Osteoblast (primary cell): ENCODE measurements around the gene RCAN1. TPM values are rescaled to one million over a fixed set of nuclear protein-coding genes. Genes with fewer than 3 reads are reported as not detected.
A peak's percentile ranks its signal among the peaks of the same experiment; 100 is the strongest.

ENCODE experiments used
- DNase-seq: peaks from one replicate; pipeline ENCODE4 v3.0.0; 2011; ENCODE audit warnings: low spot score, mixed read lengths; ENCODE audit not compliant: insufficient read length; ENCODE audit errors: missing footprints
- H2AFZ ChIP-seq: 2 replicates; pipeline ENCODE4 v1.6.0; 2011; ENCODE audit warnings: mild to moderate bottlenecking, low read length
- H3K27ac ChIP-seq: 2 replicates; pipeline ENCODE4 v1.5.1; 2011; ENCODE audit warnings: mild to moderate bottlenecking, low read depth, low read length, moderate library complexity
- H3K27me3 ChIP-seq: 2 replicates; pipeline ENCODE4 v1.6.0; 2012; ENCODE audit warnings: mild to moderate bottlenecking, control low read depth, inconsistent platforms, low read length, moderate library complexity; ENCODE audit not compliant: insufficient read depth
- H3K36me3 ChIP-seq: 2 replicates; pipeline ENCODE4 v1.5.1; 2011; ENCODE audit warnings: mild to moderate bottlenecking, low read length, control low read depth, moderate library complexity; ENCODE audit not compliant: insufficient read depth
- H3K4me1 ChIP-seq: 2 replicates; pipeline ENCODE4 v1.5.1; 2011; ENCODE audit warnings: mild to moderate bottlenecking, low read length, control low read depth, moderate library complexity; ENCODE audit not compliant: insufficient read depth
- H3K4me2 ChIP-seq: 2 replicates; pipeline ENCODE4 v1.6.0; 2011; ENCODE audit warnings: mild to moderate bottlenecking, low read length; ENCODE audit not compliant: insufficient read depth
- H3K4me3 ChIP-seq: fragments of 200-600 bp; sonication (generic); 3 replicates; pipeline ENCODE4 v1.5.1; 2012; ENCODE audit warnings: mild to moderate bottlenecking, low read length, inconsistent platforms; ENCODE audit not compliant: insufficient read depth
- H3K79me2 ChIP-seq: 2 replicates; pipeline ENCODE4 v1.6.0; 2012; ENCODE audit warnings: mild to moderate bottlenecking, low read length, control low read depth, inconsistent platforms; ENCODE audit not compliant: insufficient read depth
- H3K9me3 ChIP-seq: 2 replicates; pipeline ENCODE4 v1.5.1; 2011; ENCODE audit warnings: low read depth, low read length, control low read depth
- H4K20me1 ChIP-seq: 2 replicates; pipeline ENCODE4 v1.6.0; 2012; ENCODE audit warnings: mild to moderate bottlenecking, low read length, control low read depth; ENCODE audit not compliant: insufficient read depth
- total RNA-seq: library from RNA; depleted of rRNA; stranded (reverse); fragments of >200 nt; gene quantifications from 2 replicates; pipeline ENCODE4 v1.2.3, GENCODE V29; 2012
- TF ChIP-seq, protein P1 (sequence below): IDR thresholded peaks from 2 replicates; pipeline ENCODE4 v1.5.1; 2011; ENCODE audit warnings: mild to moderate bottlenecking, low read depth, low read length, moderate library complexity; ENCODE audit errors: extremely low read depth

The RCAN1 gene
- total RNA-seq, 1 donor, result 103 TPM

DNA sequence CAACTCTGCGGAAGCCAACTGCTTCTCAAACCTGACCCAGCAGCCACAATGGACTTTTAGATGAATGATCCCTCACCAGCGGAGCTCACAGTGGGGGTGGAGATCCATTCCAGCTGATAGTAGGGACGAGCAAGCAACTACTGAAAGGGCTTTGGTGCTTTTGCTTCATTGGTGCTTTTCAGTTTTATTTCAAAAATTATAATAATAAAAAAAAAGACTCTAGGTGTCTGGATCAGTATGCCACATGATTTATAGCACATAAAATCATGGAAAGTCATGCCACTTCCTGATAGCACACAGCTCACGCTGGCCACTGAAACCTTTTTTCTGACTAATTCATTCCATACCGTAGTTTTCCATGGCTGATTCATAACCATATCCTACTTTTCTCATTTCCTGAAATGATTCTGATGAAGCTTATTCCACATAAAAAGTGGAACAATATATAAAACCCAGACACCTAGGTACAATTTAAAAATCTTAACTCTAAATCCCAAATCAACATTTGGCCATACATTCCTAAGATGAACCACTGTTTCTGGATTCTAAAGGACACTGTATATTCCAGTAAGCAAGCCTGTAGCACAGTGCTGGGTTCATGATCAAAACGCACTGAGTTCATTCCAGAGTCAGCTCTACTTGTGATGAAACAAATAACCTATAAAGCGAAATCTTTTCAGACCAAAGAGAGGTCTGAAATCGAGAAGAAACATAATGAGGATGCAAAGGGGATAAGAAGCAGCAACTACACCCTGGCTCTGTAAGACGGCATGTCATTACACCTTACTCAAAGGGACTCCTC is 61.6 kb downstream of the RCAN1 start:
- TF ChIP-seq, protein P1, sequence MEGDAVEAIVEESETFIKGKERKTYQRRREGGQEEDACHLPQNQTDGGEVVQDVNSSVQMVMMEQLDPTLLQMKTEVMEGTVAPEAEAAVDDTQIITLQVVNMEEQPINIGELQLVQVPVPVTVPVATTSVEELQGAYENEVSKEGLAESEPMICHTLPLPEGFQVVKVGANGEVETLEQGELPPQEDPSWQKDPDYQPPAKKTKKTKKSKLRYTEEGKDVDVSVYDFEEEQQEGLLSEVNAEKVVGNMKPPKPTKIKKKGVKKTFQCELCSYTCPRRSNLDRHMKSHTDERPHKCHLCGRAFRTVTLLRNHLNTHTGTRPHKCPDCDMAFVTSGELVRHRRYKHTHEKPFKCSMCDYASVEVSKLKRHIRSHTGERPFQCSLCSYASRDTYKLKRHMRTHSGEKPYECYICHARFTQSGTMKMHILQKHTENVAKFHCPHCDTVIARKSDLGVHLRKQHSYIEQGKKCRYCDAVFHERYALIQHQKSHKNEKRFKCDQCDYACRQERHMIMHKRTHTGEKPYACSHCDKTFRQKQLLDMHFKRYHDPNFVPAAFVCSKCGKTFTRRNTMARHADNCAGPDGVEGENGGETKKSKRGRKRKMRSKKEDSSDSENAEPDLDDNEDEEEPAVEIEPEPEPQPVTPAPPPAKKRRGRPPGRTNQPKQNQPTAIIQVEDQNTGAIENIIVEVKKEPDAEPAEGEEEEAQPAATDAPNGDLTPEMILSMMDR, result no peak
- Histone ChIP-seq H2AFZ (peak overlapping the region; percentile 42), H3K4me1 (peaks cover 34% of the 10 kb centered on the region), H4K20me1 (no peaks in the 10 kb centered on the region), H3K27me3 (no peaks in the 10 kb centered on the region), H3K4me2 (peak overlapping the region; percentile 82), H3K9me3 (no peaks in the 10 kb centered on the region), H3K36me3 (no peaks in the 10 kb centered on the region), H3K4me3 (peak overlapping the region; percentile 51), H3K27ac (peak overlapping the region; percentile 96), H3K79me2 (peaks cover 2% of the 10 kb centered on the region)
- DNase-seq, result no peak

DNA sequence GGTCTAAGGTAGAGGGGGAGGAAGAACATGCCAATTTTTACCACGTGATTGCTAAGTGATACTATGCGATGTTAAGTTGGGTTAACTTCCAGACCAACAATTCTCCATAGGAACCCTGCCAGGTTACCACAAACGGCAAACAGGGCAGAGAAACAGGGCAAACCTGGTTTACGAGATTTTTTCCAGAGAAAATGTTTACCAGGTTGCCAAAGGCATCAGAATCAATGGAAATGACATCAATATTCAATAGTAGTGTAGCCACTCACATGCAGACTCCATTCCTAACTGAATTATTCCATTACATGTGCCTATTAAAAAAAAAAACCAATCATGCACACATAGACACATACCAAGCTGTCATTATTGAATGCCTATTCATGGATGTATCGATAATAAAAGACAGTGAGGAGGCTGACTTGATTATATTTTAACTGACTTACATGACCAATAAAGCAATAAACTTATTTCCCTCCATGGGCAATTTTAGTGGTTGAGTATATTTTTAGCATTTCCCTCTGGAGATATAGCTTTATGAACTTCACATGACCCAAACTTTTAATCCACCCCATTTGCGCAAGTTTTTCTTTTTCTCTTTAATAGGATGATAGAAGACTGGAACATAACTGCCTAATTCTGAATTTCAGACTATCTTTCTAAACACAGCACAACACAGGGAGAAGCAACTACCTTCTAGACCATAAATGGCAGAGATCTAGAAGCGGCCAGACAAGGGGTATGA is 62.4 kb downstream of the RCAN1 start:
- Histone ChIP-seq H3K4me2 (peak overlapping the region; percentile 82), H3K27me3 (no peaks in the 10 kb centered on the region), H3K27ac (peak overlapping the region; percentile 96), H3K9me3 (no peaks in the 10 kb centered on the region), H3K36me3 (no peaks in the 10 kb centered on the region), H4K20me1 (no peaks in the 10 kb centered on the region), H3K4me1 (peaks cover 34% of the 10 kb centered on the region), H3K4me3 (peak overlapping the region; percentile 51), H3K79me2 (peaks cover 2% of the 10 kb centered on the region), H2AFZ (peak overlapping the region; percentile 42)
- DNase-seq, result no peak
- TF ChIP-seq, protein P1, result no peak

DNA sequence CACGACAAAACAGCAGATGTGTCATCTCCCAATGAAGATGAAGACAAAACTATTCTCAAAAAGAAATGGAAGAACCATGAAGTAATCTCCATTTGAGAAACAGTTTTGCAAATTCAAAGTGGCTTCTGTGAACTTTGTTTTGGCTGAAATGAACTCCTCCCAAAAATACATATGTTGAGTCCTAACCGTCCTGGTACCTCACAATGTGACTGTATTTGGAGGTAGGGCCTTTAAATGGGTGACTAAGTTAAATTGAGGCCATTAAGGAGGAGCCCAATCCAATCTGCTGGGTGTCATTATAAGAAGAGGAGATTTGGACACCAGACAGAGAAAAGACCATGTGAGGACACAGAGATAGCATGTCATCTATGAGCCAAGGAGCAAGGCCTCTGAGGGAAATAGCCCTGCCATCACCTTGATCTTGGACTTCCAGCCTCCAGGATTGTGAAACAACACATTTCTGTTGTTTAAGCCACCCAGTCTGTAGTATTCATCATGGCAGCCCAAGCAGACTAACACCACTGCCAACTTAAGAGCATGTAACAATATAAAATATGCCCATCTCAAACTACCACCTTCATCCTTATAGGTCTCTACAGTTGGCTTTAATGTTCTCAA is 64.6 kb downstream of the RCAN1 start:
- Histone ChIP-seq H3K27me3 (no peaks in the 10 kb centered on the region), H3K4me1 (peaks cover 52% of the 10 kb centered on the region), H3K79me2 (peaks cover 6% of the 10 kb centered on the region), H3K36me3 (no peaks in the 10 kb centered on the region), H3K27ac (no peak overlapping the region), H3K9me3 (no peaks in the 10 kb centered on the region), H3K4me3 (no peak overlapping the region), H2AFZ (no peak overlapping the region), H4K20me1 (no peaks in the 10 kb centered on the region), H3K4me2 (no peak overlapping the region)
- DNase-seq, result no peak
- TF ChIP-seq, protein P1, result no peak
